Liver (tissue), 9 donors: Measurements from ENCODE around the gene TNFRSF13B. TPM values are rescaled to one million over a fixed set of nuclear protein-coding genes. Genes with fewer than 3 reads are reported as not detected.

Experiments
- DNase-seq: peaks from one replicate; pipeline ENCODE4 v3.0.0-alpha.2; 2017; ENCODE audit warnings: low spot score
- H3K27ac ChIP-seq, 2 donors: one replicate each; pipeline ENCODE4 v1.7.0; 2013; ENCODE audit warnings: inconsistent platforms in 2 of 2, low read length in 2 of 2, control low read depth in 1 of 2, low read depth in 1 of 2, mild to moderate bottlenecking in 1 of 2
- H3K27me3 ChIP-seq, 4 donors: one replicate each; pipeline versions ENCODE4 v1.6.1 to v1.7.0; 2013; ENCODE audit warnings: low read length in 3 of 4, inconsistent platforms in 1 of 4, mild to moderate bottlenecking in 1 of 4, moderate library complexity in 1 of 4; ENCODE audit not compliant: control insufficient read depth in 4 of 4, insufficient read depth in 4 of 4
- H3K36me3 ChIP-seq, 4 donors: one replicate each; pipeline versions ENCODE4 v1.6.1 to v1.7.0; 2013; ENCODE audit warnings: low read length in 3 of 4, mild to moderate bottlenecking in 3 of 4, low read depth in 1 of 4, moderate library complexity in 1 of 4; ENCODE audit not compliant: control insufficient read depth in 4 of 4, insufficient read depth in 3 of 4
- H3K4me1 ChIP-seq, 4 donors: one replicate each; pipeline versions ENCODE4 v1.6.1 to v1.7.0; 2013; ENCODE audit warnings: low read length in 3 of 4, mild to moderate bottlenecking in 3 of 4, moderate library complexity in 1 of 4; ENCODE audit not compliant: control insufficient read depth in 4 of 4, insufficient read depth in 4 of 4
- H3K4me3 ChIP-seq, 3 donors: one replicate each; pipeline versions ENCODE4 v1.6.1 to v1.7.0; 2013; ENCODE audit warnings: low read length in 3 of 3, control low read depth in 1 of 3, low read depth in 1 of 3, mild to moderate bottlenecking in 1 of 3
- H3K9ac ChIP-seq, 2 donors: one replicate each; pipeline ENCODE4 v1.7.0; 2013; ENCODE audit warnings: low read length in 2 of 2, mild to moderate bottlenecking in 2 of 2, moderate library complexity in 2 of 2, control low read depth in 1 of 2, low read depth in 1 of 2
- H3K9me3 ChIP-seq, 4 donors: one replicate each; pipeline versions ENCODE4 v1.6.1 to v1.7.0; 2013; ENCODE audit warnings: low read length in 3 of 4; ENCODE audit not compliant: control insufficient read depth in 4 of 4
- ATF3 ChIP-seq: IDR thresholded peaks from 2 replicates; pipeline ENCODE4 v1.6.1; 2016; ENCODE audit warnings: antibody characterized with exemption
- CTCF ChIP-seq: fragments of 150-350 bp; IDR thresholded peaks from 2 replicates; pipeline ENCODE4 v1.5.1; 2017; ENCODE audit warnings: improper control_type of control experiment, low read depth, low read length; ENCODE audit not compliant: missing input control
- EGR1 ChIP-seq, 2 donors: IDR thresholded peaks; 2 replicates each; pipeline ENCODE4 v1.6.1; 2016 to 2018; ENCODE audit warnings: antibody characterized with exemption in 2 of 2, low read depth in 2 of 2
- FOXA1 ChIP-seq: IDR thresholded peaks from 2 replicates; pipeline ENCODE4 v1.6.1; 2016; ENCODE audit warnings: antibody characterized with exemption
- FOXA2 ChIP-seq: IDR thresholded peaks from 2 replicates; pipeline ENCODE4 v1.6.1; 2016; ENCODE audit warnings: antibody characterized with exemption
- GABPA ChIP-seq, 2 donors: IDR thresholded peaks in 1 of 2; conservative IDR thresholded peaks in 1 of 2; 2 replicates each; pipeline ENCODE4 v1.6.1; 2016; ENCODE audit warnings: antibody characterized with exemption in 2 of 2, mild to moderate bottlenecking in 1 of 2, moderate library complexity in 1 of 2
- HNF4A ChIP-seq, 2 donors: conservative IDR thresholded peaks; 2 replicates each; pipeline ENCODE4 v1.6.1; 2016; ENCODE audit warnings: antibody characterized with exemption in 2 of 2, mild to moderate bottlenecking in 2 of 2
- HNF4G ChIP-seq: IDR thresholded peaks from 2 replicates; pipeline ENCODE4 v1.6.1; 2016; ENCODE audit warnings: antibody characterized with exemption
- JUND ChIP-seq, 2 donors: IDR thresholded peaks; 2 replicates each; pipeline ENCODE4 v1.6.1; 2016; ENCODE audit warnings: antibody characterized with exemption in 2 of 2
- NR2F2 ChIP-seq: IDR thresholded peaks from 2 replicates; pipeline ENCODE4 v1.6.1; 2016; ENCODE audit warnings: antibody characterized with exemption
- RAD21 ChIP-seq, 2 donors: IDR thresholded peaks; 2 replicates each; pipeline ENCODE4 v1.6.1; 2016; ENCODE audit warnings: antibody characterized with exemption in 2 of 2, mild to moderate bottlenecking in 2 of 2
- RXRA ChIP-seq, 2 donors: IDR thresholded peaks; 2 replicates each; pipeline ENCODE4 v1.6.1; 2017 to 2018; ENCODE audit warnings: antibody characterized with exemption in 2 of 2, mild to moderate bottlenecking in 1 of 2
- SP1 ChIP-seq: IDR thresholded peaks from 2 replicates; pipeline ENCODE4 v1.6.1; 2018; ENCODE audit warnings: antibody characterized with exemption, mild to moderate bottlenecking
- TAF1 ChIP-seq: conservative IDR thresholded peaks from 2 replicates; pipeline ENCODE4 v1.6.1; 2016; ENCODE audit warnings: antibody characterized with exemption, mild to moderate bottlenecking
- YY1 ChIP-seq: IDR thresholded peaks from 2 replicates; pipeline ENCODE4 v1.6.1; 2016; ENCODE audit warnings: antibody characterized with exemption, mild to moderate bottlenecking
- ZBTB33 ChIP-seq: IDR thresholded peaks from 2 replicates; pipeline ENCODE4 v1.6.1; 2016; ENCODE audit warnings: antibody characterized with exemption
- WGBS: extraction: QIAGEN DNeasy Blood & Tissue Kit; methylation state at CpG from one replicate; pipeline ENCODE4 v1.1.7; 2013; 5-methylcytosine and 5-hydroxymethylcytosine counted together
- polyA plus RNA-seq, 2 donors: library from polyadenylated mRNA; stranded (reverse) in 1 of 2; unstranded in 1 of 2; fragments of 200-250 nt in 1 of 2; fragments of >200 nt in 1 of 2; fragmentation: Nextera tagmentation in 1 of 2; extraction: Ambion mirVana in 1 of 2; gene quantifications; one replicate each; pipeline versions ENCODE4 v1.2.1 to v1.2.3, GENCODE V29; 2013 to 2015
- total RNA-seq, 2 donors: library from RNA; depleted of rRNA; stranded (reverse); fragments of >200 nt; gene quantifications; one replicate each; pipeline ENCODE4 v1.2.3, GENCODE V29; 2014
- TF ChIP-seq, protein P1 (sequence below): IDR thresholded peaks from 2 replicates; pipeline ENCODE4 v1.6.1; 2016; ENCODE audit warnings: antibody characterized with exemption, mild to moderate bottlenecking
- TF ChIP-seq, protein P2 (sequence below): IDR thresholded peaks from 2 replicates; pipeline ENCODE4 v1.6.1; 2016; ENCODE audit warnings: antibody characterized with exemption
- donor health status: healthy.
- donor health status: healthy.
- donor health status: healthy.
- donor health status: healthy.
- donor health status: healthy.

The TNFRSF13B gene
- total and polyA plus RNA-seq, 4 donors = 0.17 to 0.26 TPM; not detected in 2

GRCh38 chr17:16926571-16927451 lies 45.1 kb downstream of the TNFRSF13B start:
- H3K9ac ChIP-seq = no peak overlapping the region
- H3K4me1 ChIP-seq = peaks cover 0 to 3% (median 0%) of the 10 kb centered on the region in 4 donors
- TF ChIP-seq ZBTB33 (no peak), TAF1 (no peak), FOXA1 (no peak)
- H3K36me3 ChIP-seq = no peaks in the 10 kb centered on the region
- WGBS = 91% methylated on average over 18 of the region's 18 CpGs
- H3K27ac ChIP-seq = no peak overlapping the region
- H3K4me3 ChIP-seq = no peak overlapping the region
- DNase-seq = no peak
- H3K9me3 ChIP-seq = no peaks in the 10 kb centered on the region
- H3K27me3 ChIP-seq = no peaks in the 10 kb centered on the region

- Histone ChIP-seq H3K27me3 (no peaks in the 10 kb centered on the region), H3K36me3 (no peaks in the 10 kb centered on the region), H3K4me3 (no peak overlapping the region), H3K27ac (no peak overlapping the region), H3K4me1 (peaks cover 0 to 3% (median 0%) of the 10 kb centered on the region in 4 donors), H3K9me3 (no peaks in the 10 kb centered on the region), H3K9ac (no peak overlapping the region)
- no peak for TF ChIP-seq TAF1
- no peak for TF ChIP-seq RAD21 (IDR thresholded peaks at IDR 0.05)
- no peak for TF ChIP-seq JUND (IDR thresholded peaks at IDR 0.05)
- no peak for TF ChIP-seq HNF4A (conservative IDR thresholded peaks at IDR 0.05)
- TF ChIP-seq EGR1 (IDR thresholded peaks at IDR 0.05; ENCODE audit: low read depth in 2 of 2) = no peak
- no peak for TF ChIP-seq ZBTB33
- TF ChIP-seq NR2F2 = no peak
- TF ChIP-seq YY1 = no peak
- TF ChIP-seq CTCF = no peak
- TF ChIP-seq, protein P1, sequence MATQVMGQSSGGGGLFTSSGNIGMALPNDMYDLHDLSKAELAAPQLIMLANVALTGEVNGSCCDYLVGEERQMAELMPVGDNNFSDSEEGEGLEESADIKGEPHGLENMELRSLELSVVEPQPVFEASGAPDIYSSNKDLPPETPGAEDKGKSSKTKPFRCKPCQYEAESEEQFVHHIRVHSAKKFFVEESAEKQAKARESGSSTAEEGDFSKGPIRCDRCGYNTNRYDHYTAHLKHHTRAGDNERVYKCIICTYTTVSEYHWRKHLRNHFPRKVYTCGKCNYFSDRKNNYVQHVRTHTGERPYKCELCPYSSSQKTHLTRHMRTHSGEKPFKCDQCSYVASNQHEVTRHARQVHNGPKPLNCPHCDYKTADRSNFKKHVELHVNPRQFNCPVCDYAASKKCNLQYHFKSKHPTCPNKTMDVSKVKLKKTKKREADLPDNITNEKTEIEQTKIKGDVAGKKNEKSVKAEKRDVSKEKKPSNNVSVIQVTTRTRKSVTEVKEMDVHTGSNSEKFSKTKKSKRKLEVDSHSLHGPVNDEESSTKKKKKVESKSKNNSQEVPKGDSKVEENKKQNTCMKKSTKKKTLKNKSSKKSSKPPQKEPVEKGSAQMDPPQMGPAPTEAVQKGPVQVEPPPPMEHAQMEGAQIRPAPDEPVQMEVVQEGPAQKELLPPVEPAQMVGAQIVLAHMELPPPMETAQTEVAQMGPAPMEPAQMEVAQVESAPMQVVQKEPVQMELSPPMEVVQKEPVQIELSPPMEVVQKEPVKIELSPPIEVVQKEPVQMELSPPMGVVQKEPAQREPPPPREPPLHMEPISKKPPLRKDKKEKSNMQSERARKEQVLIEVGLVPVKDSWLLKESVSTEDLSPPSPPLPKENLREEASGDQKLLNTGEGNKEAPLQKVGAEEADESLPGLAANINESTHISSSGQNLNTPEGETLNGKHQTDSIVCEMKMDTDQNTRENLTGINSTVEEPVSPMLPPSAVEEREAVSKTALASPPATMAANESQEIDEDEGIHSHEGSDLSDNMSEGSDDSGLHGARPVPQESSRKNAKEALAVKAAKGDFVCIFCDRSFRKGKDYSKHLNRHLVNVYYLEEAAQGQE = no peak
- TF ChIP-seq FOXA2 = no peak
- TF ChIP-seq, protein P2, sequence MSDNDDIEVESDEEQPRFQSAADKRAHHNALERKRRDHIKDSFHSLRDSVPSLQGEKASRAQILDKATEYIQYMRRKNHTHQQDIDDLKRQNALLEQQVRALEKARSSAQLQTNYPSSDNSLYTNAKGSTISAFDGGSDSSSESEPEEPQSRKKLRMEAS = no peak
- TF ChIP-seq ATF3 = no peak
- TF ChIP-seq FOXA1 = no peak
- TF ChIP-seq SP1 = no peak
- TF ChIP-seq GABPA (IDR thresholded peaks at IDR 0.05 in 1 of 2, conservative IDR thresholded peaks at IDR 0.05 in 1 of 2) = no peak
- no peak for TF ChIP-seq RXRA (IDR thresholded peaks at IDR 0.05)
- no peak for TF ChIP-seq HNF4G
- WGBS = 84% methylated on average over 7 of the region's 7 CpGs
- no peak for DNase-seq
These were observed 45.8 kb downstream of the TNFRSF13B start for GRCh38 chr17:16926061-16926511.
